GM13977 (cell line): ENCODE results near the gene ATP11C.

Experiments
- DNase-seq: peaks from one replicate; pipeline ENCODE4 v3.0.0; 2012; ENCODE audit warnings: low spot score
- CTCF ChIP-seq: IDR thresholded peaks from 2 replicates; pipeline ENCODE4 v1.5.1; 2012; ENCODE audit warnings: mild to moderate bottlenecking, control low read depth; ENCODE audit not compliant: insufficient read depth; ENCODE audit errors: extremely low read depth, missing control alignments
- in situ Hi-C: fragments of 300-500 bp; cut with MboI; formaldehyde crosslinking; loops from one replicate; pipeline ENCODE4 v1.12.0; 2022; ENCODE audit warnings: low sequenced_read_pairs, low pct_unique_long_range_greater_than_20kb, mixed read lengths, inconsistent platforms; ENCODE audit not compliant: unreplicated experiment

The ATP11C gene

GRCh38 chrX:139811942-139812629 is 120.8 kb downstream of the ATP11C start:
- TF ChIP-seq CTCF: no peak
- in situ Hi-C loops: no loop called here
- no peak for DNase-seq

GRCh38 chrX:139804482-139804881 is 128.4 kb downstream of the ATP11C start:
- no peak for DNase-seq
- in situ Hi-C loops: no loop called here
- TF ChIP-seq CTCF: no peak

- DNase-seq: no peak
- in situ Hi-C loops: no loop called here
- no peak for TF ChIP-seq CTCF
Observed at GRCh38 chrX:139803224-139803623, 129.6 kb downstream of the ATP11C start.

- in situ Hi-C loops: no loop called here
- TF ChIP-seq CTCF: no peak
- DNase-seq: no peak
Observed at GRCh38 chrX:139802048-139802447, 130.8 kb downstream of the ATP11C start.

- no peak for DNase-seq
- no peak for TF ChIP-seq CTCF
- in situ Hi-C loops: no loop called here
Observed at GRCh38 chrX:139801397-139801813, 131.4 kb downstream of the ATP11C start.

- no peak for TF ChIP-seq CTCF
- DNase-seq: no peak
- in situ Hi-C loops: no loop called here
Observed at GRCh38 chrX:139798701-139799100, 134.2 kb downstream of the ATP11C start.
